GM21723 (cell line): ENCODE measurements around the gene CACNA1C.

Source experiments
- ATAC-seq: cut with Tn5 transposase; IDR thresholded peaks from one replicate; pipeline ENCODE4 v1.9.1; 2021; ENCODE audit warnings: mild to moderate bottlenecking, moderate library complexity; ENCODE audit not compliant: unreplicated experiment

CACNA1C gene

GRCh38 chr12:2034633-2035430 lies 18.0 kb upstream of the CACNA1C start:
- ATAC-seq: no peak

GRCh38 chr12:2035431-2036055 lies 17.2 kb upstream of the CACNA1C start:
- ATAC-seq: no peak

- no peak for ATAC-seq
These were observed 13.8 kb upstream of the CACNA1C start for GRCh38 chr12:2039034-2039433.

- ATAC-seq: no peak
These were observed 9.7 kb upstream of the CACNA1C start for GRCh38 chr12:2043054-2043453.

GRCh38 chr12:2044165-2044564 lies 8.6 kb upstream of the CACNA1C start:
- no peak for ATAC-seq

- ATAC-seq: no peak
These were observed 5.8 kb upstream of the CACNA1C start for GRCh38 chr12:2046957-2047356.

- ATAC-seq: no peak
These were observed 5.0 kb upstream of the CACNA1C start for GRCh38 chr12:2047752-2048151.

- ATAC-seq: no peak
These were observed 2.9 kb upstream of the CACNA1C start for GRCh38 chr12:2049604-2050540.

- no peak for ATAC-seq
These were observed 826 bp upstream of the CACNA1C start for GRCh38 chr12:2051700-2052621.

- no peak for ATAC-seq
These were observed 904 bp downstream of the CACNA1C start for GRCh38 chr12:2053691-2054090.

- no peak for ATAC-seq
These were observed 1.6 kb downstream of the CACNA1C start for GRCh38 chr12:2054091-2055018.

GRCh38 chr12:2057041-2057794 lies 4.4 kb downstream of the CACNA1C start:
- no peak for ATAC-seq

GRCh38 chr12:2057795-2058408 lies 5.1 kb downstream of the CACNA1C start:
- no peak for ATAC-seq

GRCh38 chr12:2058837-2059236 lies 6.0 kb downstream of the CACNA1C start:
- ATAC-seq: no peak

GRCh38 chr12:2061402-2061801 lies 8.6 kb downstream of the CACNA1C start:
- ATAC-seq: no peak

GRCh38 chr12:2064071-2064507 lies 11.3 kb downstream of the CACNA1C start:
- ATAC-seq: no peak

- no peak for ATAC-seq
These were observed 15.9 kb downstream of the CACNA1C start for GRCh38 chr12:2068653-2069052.

GRCh38 chr12:2070440-2071045 lies 17.8 kb downstream of the CACNA1C start:
- no peak for ATAC-seq
